Mammary epithelial cell (primary cell): Measurements from ENCODE around the gene COX7B2.

Experiments used
- EZH2 ChIP-seq: IDR thresholded peaks from 2 replicates; pipeline ENCODE4 v1.6.1; 2012; ENCODE audit warnings: low read length, inconsistent platforms, borderline replicate concordance
- TF ChIP-seq, protein P1 (sequence below), 2 donors: IDR thresholded peaks in 1 of 2; conservative IDR thresholded peaks in 1 of 2; 2 replicates each; pipeline ENCODE4 v1.5.1; 2011 to 2012; ENCODE audit warnings: inconsistent platforms in 2 of 2, low read length in 2 of 2, mild to moderate bottlenecking in 2 of 2, control low read depth in 1 of 2, low read depth in 1 of 2; ENCODE audit not compliant: insufficient read depth in 1 of 2; ENCODE audit errors: extremely low read depth in 1 of 2

DNA sequence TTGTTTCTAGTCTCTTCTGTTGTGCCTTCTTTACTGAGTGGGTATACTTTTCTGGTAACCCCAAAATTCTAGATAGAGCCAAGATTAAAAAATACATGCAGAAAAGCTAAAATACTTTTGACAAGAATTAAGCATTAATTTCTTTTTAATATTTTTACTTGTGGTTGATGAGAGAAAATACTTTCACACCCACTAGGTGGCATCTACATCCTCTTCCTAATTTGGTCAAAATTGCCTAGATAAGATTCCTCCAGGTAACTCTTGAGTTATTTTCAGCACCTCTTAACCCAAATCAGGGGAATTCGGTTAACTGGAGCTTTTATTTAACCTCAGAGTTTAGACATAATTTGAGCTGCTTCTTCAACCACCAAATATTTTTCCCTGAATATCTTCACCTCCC lies 28.4 kb upstream of the COX7B2 start:
- no peak for TF ChIP-seq EZH2
- TF ChIP-seq, protein P1, sequence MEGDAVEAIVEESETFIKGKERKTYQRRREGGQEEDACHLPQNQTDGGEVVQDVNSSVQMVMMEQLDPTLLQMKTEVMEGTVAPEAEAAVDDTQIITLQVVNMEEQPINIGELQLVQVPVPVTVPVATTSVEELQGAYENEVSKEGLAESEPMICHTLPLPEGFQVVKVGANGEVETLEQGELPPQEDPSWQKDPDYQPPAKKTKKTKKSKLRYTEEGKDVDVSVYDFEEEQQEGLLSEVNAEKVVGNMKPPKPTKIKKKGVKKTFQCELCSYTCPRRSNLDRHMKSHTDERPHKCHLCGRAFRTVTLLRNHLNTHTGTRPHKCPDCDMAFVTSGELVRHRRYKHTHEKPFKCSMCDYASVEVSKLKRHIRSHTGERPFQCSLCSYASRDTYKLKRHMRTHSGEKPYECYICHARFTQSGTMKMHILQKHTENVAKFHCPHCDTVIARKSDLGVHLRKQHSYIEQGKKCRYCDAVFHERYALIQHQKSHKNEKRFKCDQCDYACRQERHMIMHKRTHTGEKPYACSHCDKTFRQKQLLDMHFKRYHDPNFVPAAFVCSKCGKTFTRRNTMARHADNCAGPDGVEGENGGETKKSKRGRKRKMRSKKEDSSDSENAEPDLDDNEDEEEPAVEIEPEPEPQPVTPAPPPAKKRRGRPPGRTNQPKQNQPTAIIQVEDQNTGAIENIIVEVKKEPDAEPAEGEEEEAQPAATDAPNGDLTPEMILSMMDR (conservative IDR thresholded peaks at IDR 0.05 in 1 of 2, IDR thresholded peaks at IDR 0.05 in 1 of 2; ENCODE audit: extremely low read depth in 1 of 2, insufficient read depth in 1 of 2, low read depth in 1 of 2, low read length in 2 of 2), result peak; percentile 10 to 39
